ENCODE results near the gene TMEM156. TPM values are rescaled to one million over a fixed set of nuclear protein-coding genes. Genes with fewer than 3 reads are reported as not detected.
"Not testable (repeated sequence)": the region's sequence is repeated elsewhere in the genome, so short reads cannot be mapped to it uniquely, and the experiment has no call there.

Gene TMEM156
- total RNA-seq, 1 donor from 2014 or later = under 0.01 TPM

DNA sequence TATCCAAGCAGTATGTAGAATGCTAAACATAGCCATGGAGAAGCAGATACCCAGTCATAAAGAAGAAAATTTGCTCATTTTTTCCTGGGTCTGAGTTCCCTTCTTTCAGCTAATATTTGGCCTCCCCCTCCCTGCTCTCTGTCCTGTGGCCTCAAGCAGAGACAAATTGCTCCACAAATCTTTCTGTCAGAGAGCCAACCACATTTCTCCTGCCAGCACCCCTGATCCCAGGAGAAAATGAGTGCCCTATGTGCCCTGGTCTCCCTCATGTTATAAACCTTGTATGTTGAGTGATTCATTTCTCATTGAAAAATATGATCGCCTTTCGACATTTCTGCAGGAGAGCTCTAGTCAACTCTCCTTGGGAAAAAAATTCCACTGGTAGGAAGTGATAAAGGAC is 82.0 kb downstream of the TMEM156 start:
- Histone ChIP-seq H3K9ac (ENCODE audit: low read depth in 1 of 3, low read length in 3 of 3) (no peak overlapping the region), H3K4me3 (ENCODE audit: low read length in 3 of 3) (no peak overlapping the region), H3K9me3 (ENCODE audit: control insufficient read depth in 3 of 3, low read length in 3 of 3) (no peaks in the 10 kb centered on the region), H3K36me3 (ENCODE audit: control insufficient read depth in 3 of 3, insufficient read depth in 3 of 3, low read length in 3 of 3) (peaks cover 0 to 2% (median 0%) of the 10 kb centered on the region in 3 donors), H3K27me3 (ENCODE audit: control insufficient read depth in 3 of 3, insufficient read depth in 3 of 3, low read length in 3 of 3) (no peaks in the 10 kb centered on the region), H3K4me1 (ENCODE audit: control insufficient read depth in 3 of 3, insufficient read depth in 3 of 3, low read length in 3 of 3) (peaks cover 0 to 4% (median 0%) of the 10 kb centered on the region in 3 donors), H3K27ac (ENCODE audit: low read depth, low read length) (no peak overlapping the region)

DNA sequence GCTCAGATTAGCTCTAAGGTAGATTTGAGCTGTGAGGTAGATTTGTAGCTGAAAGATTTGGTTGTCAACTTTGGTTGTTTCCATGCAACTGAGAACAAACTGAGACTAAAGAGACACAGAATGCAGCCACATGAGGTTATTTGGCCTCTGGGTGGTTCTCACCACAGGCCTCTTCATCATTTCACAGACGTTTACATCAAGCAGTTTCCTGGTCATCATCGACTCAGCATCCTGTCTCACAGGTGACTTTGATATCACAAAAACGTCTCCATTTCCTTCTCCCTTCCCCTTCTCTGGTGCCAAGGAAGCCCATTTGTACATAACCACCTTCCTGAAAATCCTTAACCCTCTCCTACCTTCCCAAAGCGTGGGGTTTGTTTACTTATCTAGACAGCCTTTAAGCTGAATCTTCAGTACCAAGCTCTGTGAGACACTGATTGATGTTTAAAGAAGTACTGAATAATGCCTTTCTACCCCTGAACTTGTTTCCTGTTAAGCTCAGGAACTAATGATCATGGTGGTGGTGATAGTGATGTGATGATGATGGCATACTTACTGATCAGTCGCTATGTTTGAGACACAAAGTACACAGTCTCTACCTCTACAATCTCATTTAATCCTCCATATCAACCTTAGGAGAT is 82.7 kb downstream of the TMEM156 start:
- peaks cover 0 to 4% (median 0%) of the 10 kb centered on the region in 3 donors for H3K4me1 ChIP-seq (ENCODE audit: control insufficient read depth in 3 of 3, insufficient read depth in 3 of 3, low read length in 3 of 3)
- H3K27ac ChIP-seq (ENCODE audit: low read depth, low read length) = no peak overlapping the region
- no peaks in the 10 kb centered on the region for H3K9me3 ChIP-seq (ENCODE audit: control insufficient read depth in 3 of 3, low read length in 3 of 3)
- no peak overlapping the region for H3K4me3 ChIP-seq (ENCODE audit: low read length in 3 of 3)
- peaks cover 0 to 4% (median under 1%) of the 10 kb centered on the region in 3 donors for H3K36me3 ChIP-seq (ENCODE audit: control insufficient read depth in 3 of 3, insufficient read depth in 3 of 3, low read length in 3 of 3)
- no peak overlapping the region for H3K9ac ChIP-seq (ENCODE audit: low read depth in 1 of 3, low read length in 3 of 3)
- H3K27me3 ChIP-seq (ENCODE audit: control insufficient read depth in 3 of 3, insufficient read depth in 3 of 3, low read length in 3 of 3) = no peaks in the 10 kb centered on the region

DNA sequence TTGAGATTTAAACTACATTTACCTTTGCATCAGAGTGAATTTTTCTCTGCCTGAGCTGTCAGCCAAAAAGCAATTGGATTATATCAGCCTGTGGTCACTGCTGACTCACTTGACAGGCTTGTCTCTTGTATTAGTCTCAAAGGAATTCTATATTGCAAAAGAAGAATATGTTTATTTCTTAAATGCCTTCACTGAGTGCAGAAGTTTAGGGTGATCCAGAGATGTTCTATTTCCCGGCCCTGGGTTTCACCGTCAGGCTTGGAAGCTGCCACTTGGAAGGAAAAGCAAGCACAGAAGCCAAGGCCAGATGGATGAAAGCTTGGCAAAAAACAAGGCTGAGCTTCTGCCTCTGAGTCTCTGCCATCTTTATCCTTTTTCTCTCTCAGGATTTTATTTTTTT is 83.7 kb downstream of the TMEM156 start:
- H3K27me3 ChIP-seq (ENCODE audit: control insufficient read depth in 3 of 3, insufficient read depth in 3 of 3, low read length in 3 of 3) = no peaks in the 10 kb centered on the region
- no peak overlapping the region for H3K27ac ChIP-seq (ENCODE audit: low read depth, low read length)
- no peak overlapping the region for H3K9ac ChIP-seq (ENCODE audit: low read depth in 1 of 3, low read length in 3 of 3)
- no peaks in the 10 kb centered on the region for H3K9me3 ChIP-seq (ENCODE audit: control insufficient read depth in 3 of 3, low read length in 3 of 3)
- peaks cover 0 to 4% (median 3%) of the 10 kb centered on the region in 3 donors for H3K36me3 ChIP-seq (ENCODE audit: control insufficient read depth in 3 of 3, insufficient read depth in 3 of 3, low read length in 3 of 3)
- peaks cover 0 to 5% (median 0%) of the 10 kb centered on the region in 3 donors for H3K4me1 ChIP-seq (ENCODE audit: control insufficient read depth in 3 of 3, insufficient read depth in 3 of 3, low read length in 3 of 3)
- no peak overlapping the region for H3K4me3 ChIP-seq (ENCODE audit: low read length in 3 of 3)

DNA sequence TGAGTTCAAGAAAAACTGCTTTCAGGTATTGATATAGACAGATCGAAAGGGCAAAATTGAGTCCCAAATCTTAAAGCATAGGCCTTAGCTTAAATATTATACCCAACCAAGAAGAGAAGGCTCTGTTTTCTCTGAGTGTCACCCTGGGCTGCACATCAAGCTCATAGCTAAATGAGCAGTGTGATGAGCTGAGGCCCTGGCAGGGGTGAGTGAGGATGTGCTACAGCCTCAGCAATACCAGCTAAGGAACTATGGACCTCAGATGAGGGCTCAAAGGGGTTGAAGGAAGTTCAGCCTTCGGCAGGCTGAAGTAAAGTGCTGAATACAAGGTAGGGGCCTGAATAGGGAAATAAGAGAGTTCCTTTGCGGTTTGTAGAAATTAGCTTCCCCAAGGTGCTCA is 85.3 kb downstream of the TMEM156 start:
- H3K27me3 ChIP-seq (ENCODE audit: control insufficient read depth in 3 of 3, insufficient read depth in 3 of 3, low read length in 3 of 3) = no peaks in the 10 kb centered on the region
- peaks cover 0 to 7% (median 3%) of the 10 kb centered on the region in 3 donors for H3K36me3 ChIP-seq (ENCODE audit: control insufficient read depth in 3 of 3, insufficient read depth in 3 of 3, low read length in 3 of 3)
- H3K27ac ChIP-seq (ENCODE audit: low read depth, low read length) = no peak overlapping the region
- H3K4me1 ChIP-seq (ENCODE audit: control insufficient read depth in 3 of 3, insufficient read depth in 3 of 3, low read length in 3 of 3) = peaks cover 0 to 19% (median 2%) of the 10 kb centered on the region in 3 donors
- no peak overlapping the region for H3K4me3 ChIP-seq (ENCODE audit: low read length in 3 of 3)
- no peak overlapping the region for H3K9ac ChIP-seq (ENCODE audit: low read depth in 1 of 3, low read length in 3 of 3)
- H3K9me3 ChIP-seq (ENCODE audit: control insufficient read depth in 3 of 3, low read length in 3 of 3) = no peaks in the 10 kb centered on the region

DNA sequence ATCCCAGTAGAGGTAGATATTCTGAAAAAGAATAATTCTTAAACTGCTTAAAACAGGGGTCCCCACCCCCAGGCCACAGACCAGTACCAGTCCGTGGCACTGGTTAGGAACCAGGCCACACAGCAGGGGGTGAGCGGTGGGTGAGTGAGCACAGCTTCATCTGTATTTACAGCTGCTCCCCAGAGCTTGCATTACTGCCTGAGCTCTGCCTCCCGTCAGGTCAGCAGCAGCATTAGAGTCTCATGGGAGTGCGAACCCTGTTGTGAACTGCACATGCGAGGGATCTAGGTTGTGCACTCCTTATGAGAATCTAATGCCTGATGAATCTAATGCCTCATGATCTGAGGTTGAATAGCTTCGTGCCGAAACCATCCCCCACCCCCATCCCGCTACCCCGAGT is 87.8 kb downstream of the TMEM156 start:
- Histone ChIP-seq H3K9me3 (ENCODE audit: control insufficient read depth in 3 of 3, low read length in 3 of 3) (no peaks in the 10 kb centered on the region), H3K4me3 (ENCODE audit: low read length in 3 of 3) (no peak overlapping the region), H3K36me3 (ENCODE audit: control insufficient read depth in 3 of 3, insufficient read depth in 3 of 3, low read length in 3 of 3) (peaks cover 3 to 13% (median 6%) of the 10 kb centered on the region in 3 donors), H3K4me1 (ENCODE audit: control insufficient read depth in 3 of 3, insufficient read depth in 3 of 3, low read length in 3 of 3) (peaks cover 0 to 26% (median 2%) of the 10 kb centered on the region in 3 donors), H3K27me3 (ENCODE audit: control insufficient read depth in 3 of 3, insufficient read depth in 3 of 3, low read length in 3 of 3) (no peaks in the 10 kb centered on the region), H3K27ac (ENCODE audit: low read depth, low read length) (no peak overlapping the region), H3K9ac (ENCODE audit: low read depth in 1 of 3, low read length in 3 of 3) (no peak overlapping the region)

DNA sequence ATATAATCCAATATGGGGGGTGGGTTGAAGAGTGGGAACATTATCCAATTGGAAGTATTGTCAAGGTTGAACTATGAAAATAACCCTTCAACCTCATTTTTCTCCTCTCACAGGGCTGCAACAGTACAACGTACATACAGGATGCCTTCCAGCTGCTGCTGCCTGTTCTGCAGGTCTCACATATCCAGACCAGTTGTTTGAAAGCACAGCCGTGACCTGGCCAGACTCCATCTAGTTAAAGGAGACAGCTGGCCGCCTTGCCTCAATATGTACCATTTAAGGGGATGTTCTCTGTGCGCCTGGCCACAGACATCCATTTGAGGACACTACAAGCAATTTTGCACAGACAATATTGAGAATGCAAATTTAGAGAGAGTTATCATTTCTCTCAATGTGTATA is 88.9 kb downstream of the TMEM156 start:
- H3K27ac ChIP-seq (ENCODE audit: low read depth, low read length) = no peak overlapping the region
- peaks cover 0 to 22% (median 2%) of the 10 kb centered on the region in 3 donors for H3K4me1 ChIP-seq (ENCODE audit: control insufficient read depth in 3 of 3, insufficient read depth in 3 of 3, low read length in 3 of 3)
- no peaks in the 10 kb centered on the region for H3K27me3 ChIP-seq (ENCODE audit: control insufficient read depth in 3 of 3, insufficient read depth in 3 of 3, low read length in 3 of 3)
- H3K36me3 ChIP-seq (ENCODE audit: control insufficient read depth in 3 of 3, insufficient read depth in 3 of 3, low read length in 3 of 3) = peaks cover 5 to 13% (median 6%) of the 10 kb centered on the region in 3 donors
- H3K4me3 ChIP-seq (ENCODE audit: low read length in 3 of 3) = peak overlapping the region in 1 of 3 donors; percentile 9
- H3K9me3 ChIP-seq (ENCODE audit: control insufficient read depth in 3 of 3, low read length in 3 of 3) = no peaks in the 10 kb centered on the region
- no peak overlapping the region for H3K9ac ChIP-seq (ENCODE audit: low read depth in 1 of 3, low read length in 3 of 3)

DNA sequence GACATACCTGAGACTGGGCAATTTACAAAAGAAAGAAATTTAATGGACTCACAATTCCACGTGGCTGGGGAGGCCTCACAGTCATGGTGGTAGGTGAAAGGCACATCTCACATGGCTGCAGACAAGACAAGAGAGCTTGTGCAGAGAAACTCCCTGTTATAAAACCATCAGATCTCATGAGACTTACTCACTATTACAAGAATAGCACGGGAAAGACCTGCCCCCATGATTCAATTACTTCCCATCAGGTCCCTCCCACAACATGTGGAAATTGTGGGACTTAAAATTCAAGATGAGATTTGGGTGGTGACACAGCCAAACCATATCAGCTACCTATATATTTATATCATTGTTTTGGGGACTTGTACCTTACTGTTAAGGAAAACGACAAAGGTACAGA is 90.3 kb downstream of the TMEM156 start:
- peaks cover 9 to 19% (median 18%) of the 10 kb centered on the region in 3 donors for H3K36me3 ChIP-seq (ENCODE audit: control insufficient read depth in 3 of 3, insufficient read depth in 3 of 3, low read length in 3 of 3)
- H3K4me3 ChIP-seq (ENCODE audit: low read length in 3 of 3) = peak overlapping the region in 1 of 3 donors; percentile 38
- not testable (repeated sequence) for H3K9ac ChIP-seq (ENCODE audit: low read depth in 1 of 3, low read length in 3 of 3); H3K27me3 ChIP-seq (ENCODE audit: control insufficient read depth in 3 of 3, insufficient read depth in 3 of 3, low read length in 3 of 3); H3K9me3 ChIP-seq (ENCODE audit: control insufficient read depth in 3 of 3, low read length in 3 of 3)
- H3K27ac ChIP-seq (ENCODE audit: low read depth, low read length) = peak overlapping the region; percentile 75
- peaks cover 0 to 22% (median 2%) of the 10 kb centered on the region in 3 donors for H3K4me1 ChIP-seq (ENCODE audit: control insufficient read depth in 3 of 3, insufficient read depth in 3 of 3, low read length in 3 of 3)

DNA sequence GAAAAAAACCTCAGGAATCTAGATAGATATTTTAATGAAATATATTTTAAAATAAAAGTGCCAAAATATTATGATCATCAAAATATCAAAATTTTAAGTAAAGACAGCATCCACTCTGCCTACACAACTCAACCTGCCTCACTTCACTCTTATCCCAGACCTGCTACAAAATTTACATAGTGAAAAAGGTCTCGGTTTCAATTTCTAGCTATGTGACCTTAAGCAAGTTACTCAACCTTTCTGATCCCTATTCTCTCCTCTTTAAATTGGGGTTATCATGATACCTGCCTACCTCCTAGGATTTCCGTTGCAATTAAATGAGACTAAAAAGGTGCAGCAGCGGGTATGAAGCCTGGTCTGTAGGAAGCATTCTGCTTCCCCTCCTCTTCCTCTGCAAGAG is 91.7 kb downstream of the TMEM156 start:
- Histone ChIP-seq H3K27me3 (ENCODE audit: control insufficient read depth in 3 of 3, insufficient read depth in 3 of 3, low read length in 3 of 3) (no peaks in the 10 kb centered on the region), H3K9me3 (ENCODE audit: control insufficient read depth in 3 of 3, low read length in 3 of 3) (no peaks in the 10 kb centered on the region), H3K9ac (ENCODE audit: low read depth in 1 of 3, low read length in 3 of 3) (no peak overlapping the region), H3K27ac (ENCODE audit: low read depth, low read length) (no peak overlapping the region), H3K4me3 (ENCODE audit: low read length in 3 of 3) (no peak overlapping the region), H3K4me1 (ENCODE audit: control insufficient read depth in 3 of 3, insufficient read depth in 3 of 3, low read length in 3 of 3) (peaks cover 0 to 22% (median 2%) of the 10 kb centered on the region in 3 donors), H3K36me3 (ENCODE audit: control insufficient read depth in 3 of 3, insufficient read depth in 3 of 3, low read length in 3 of 3) (peaks cover 9 to 25% (median 24%) of the 10 kb centered on the region in 3 donors)

DNA sequence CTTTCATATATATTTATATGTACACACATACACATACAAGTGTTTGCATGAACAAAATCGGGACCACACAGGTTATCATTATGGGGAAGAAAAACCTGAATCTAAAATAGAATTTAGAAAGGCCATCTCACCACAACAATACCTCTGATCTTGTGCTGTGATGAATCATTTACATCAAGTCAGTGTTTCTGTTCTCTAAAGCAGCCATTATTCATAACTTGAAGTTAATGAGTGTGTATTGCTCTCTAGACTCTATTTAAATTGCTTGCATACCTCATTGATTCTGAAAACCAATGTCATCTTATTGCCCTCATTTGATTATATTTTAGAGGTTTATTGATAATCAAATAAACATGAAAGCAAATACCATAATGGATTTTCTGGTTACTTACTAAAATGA is 93.0 kb downstream of the TMEM156 start:
- Histone ChIP-seq H3K4me3 (ENCODE audit: low read length in 3 of 3) (no peak overlapping the region), H3K27me3 (ENCODE audit: control insufficient read depth in 3 of 3, insufficient read depth in 3 of 3, low read length in 3 of 3) (no peaks in the 10 kb centered on the region), H3K4me1 (ENCODE audit: control insufficient read depth in 3 of 3, insufficient read depth in 3 of 3, low read length in 3 of 3) (peaks cover 0 to 22% (median 2%) of the 10 kb centered on the region in 3 donors), H3K9ac (ENCODE audit: low read depth in 1 of 3, low read length in 3 of 3) (no peak overlapping the region), H3K36me3 (ENCODE audit: control insufficient read depth in 3 of 3, insufficient read depth in 3 of 3, low read length in 3 of 3) (peaks cover 7 to 31% (median 27%) of the 10 kb centered on the region in 3 donors), H3K9me3 (ENCODE audit: control insufficient read depth in 3 of 3, low read length in 3 of 3) (no peaks in the 10 kb centered on the region), H3K27ac (ENCODE audit: low read depth, low read length) (no peak overlapping the region)

DNA sequence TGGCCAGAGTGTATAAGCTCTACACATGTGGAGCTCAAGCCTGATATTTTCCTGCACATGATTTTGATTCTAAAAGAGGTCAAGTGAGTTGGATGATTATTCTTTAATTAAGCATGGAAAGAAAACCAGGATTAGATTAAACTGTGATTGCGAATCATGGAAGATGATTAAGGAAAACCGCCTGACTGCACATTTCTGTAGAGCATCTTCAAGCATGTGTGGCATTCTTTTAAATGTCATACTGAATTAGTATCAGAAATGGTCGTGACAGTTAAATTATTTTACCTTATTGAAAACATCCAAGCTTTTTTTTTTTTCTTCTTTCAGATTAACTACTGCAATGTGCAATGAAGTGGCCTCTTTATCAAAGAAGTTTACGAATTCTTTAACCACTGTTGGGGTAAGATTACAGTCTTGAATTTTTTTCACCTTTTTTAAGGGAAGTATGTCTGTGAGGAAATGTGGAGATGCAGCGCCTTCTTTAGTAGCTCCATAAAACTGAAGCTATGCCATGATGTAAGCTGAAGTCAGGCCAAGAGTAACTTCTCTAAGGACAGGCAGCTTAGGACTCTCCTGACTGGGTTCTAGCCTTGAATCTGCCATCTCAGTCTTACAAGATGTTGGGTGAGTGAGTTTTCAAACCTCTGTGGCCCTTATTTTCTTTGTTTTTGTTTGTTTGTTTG is 96.7 kb downstream of the TMEM156 start:
- Histone ChIP-seq H3K27me3 (ENCODE audit: control insufficient read depth in 3 of 3, insufficient read depth in 3 of 3, low read length in 3 of 3) (no peaks in the 10 kb centered on the region), H3K9me3 (ENCODE audit: control insufficient read depth in 3 of 3, low read length in 3 of 3) (no peaks in the 10 kb centered on the region), H3K27ac (ENCODE audit: low read depth, low read length) (no peak overlapping the region), H3K9ac (ENCODE audit: low read depth in 1 of 3, low read length in 3 of 3) (no peak overlapping the region), H3K4me3 (ENCODE audit: low read length in 3 of 3) (no peak overlapping the region), H3K36me3 (ENCODE audit: control insufficient read depth in 3 of 3, insufficient read depth in 3 of 3, low read length in 3 of 3) (peaks cover 20 to 44% (median 34%) of the 10 kb centered on the region in 3 donors), H3K4me1 (ENCODE audit: control insufficient read depth in 3 of 3, insufficient read depth in 3 of 3, low read length in 3 of 3) (no peaks in the 10 kb centered on the region)

Data from skeletal muscle tissue (tissue), 4 donors.